GM21423 (cell line): ENCODE results near the gene PSEN1.

Experiments used
- ATAC-seq: cut with Tn5 transposase; IDR thresholded peaks from one replicate; pipeline ENCODE4 v1.9.1; 2021; ENCODE audit warnings: mild to moderate bottlenecking, moderate library complexity; ENCODE audit not compliant: unreplicated experiment

The PSEN1 gene

DNA sequence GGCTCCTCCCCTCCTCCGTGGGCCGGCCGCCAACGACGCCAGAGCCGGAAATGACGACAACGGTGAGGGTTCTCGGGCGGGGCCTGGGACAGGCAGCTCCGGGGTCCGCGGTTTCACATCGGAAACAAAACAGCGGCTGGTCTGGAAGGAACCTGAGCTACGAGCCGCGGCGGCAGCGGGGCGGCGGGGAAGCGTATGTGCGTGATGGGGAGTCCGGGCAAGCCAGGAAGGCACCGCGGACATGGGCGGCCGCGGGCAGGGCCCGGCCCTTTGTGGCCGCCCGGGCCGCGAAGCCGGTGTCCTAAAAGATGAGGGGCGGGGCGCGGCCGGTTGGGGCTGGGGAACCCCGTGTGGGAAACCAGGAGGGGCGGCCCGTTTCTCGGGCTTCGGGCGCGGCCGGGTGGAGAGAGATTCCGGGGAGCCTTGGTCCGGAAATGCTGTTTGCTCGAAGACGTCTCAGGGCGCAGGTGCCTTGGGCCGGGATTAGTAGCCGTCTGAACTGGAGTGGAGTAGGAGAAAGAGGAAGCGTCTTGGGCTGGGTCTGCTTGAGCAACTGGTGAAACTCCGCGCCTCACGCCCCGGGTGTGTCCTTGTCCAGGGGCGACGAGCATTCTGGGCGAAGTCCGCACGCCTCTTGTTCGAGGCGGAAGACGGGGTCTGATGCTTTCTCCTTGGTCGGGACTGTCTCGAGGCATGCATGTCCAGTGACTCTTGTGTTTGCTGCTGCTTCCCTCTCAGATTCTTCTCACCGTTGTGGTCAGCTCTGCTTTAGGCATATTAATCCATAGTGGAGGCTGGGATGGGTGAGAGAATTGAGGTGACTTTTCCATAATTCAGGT lies at the start of gene PSEN1:
Gene PSEN1, plus strand, starts transcription at position 121 of the 839 bp plus-strand sequence. CDS start 11,513 bp downstream, outside the sequence.
- ATAC-seq, result peak; percentile 90

- no peak for ATAC-seq
Measured at GRCh38 chr14:73091044-73091443, 45.3 kb upstream of the PSEN1 start.

DNA sequence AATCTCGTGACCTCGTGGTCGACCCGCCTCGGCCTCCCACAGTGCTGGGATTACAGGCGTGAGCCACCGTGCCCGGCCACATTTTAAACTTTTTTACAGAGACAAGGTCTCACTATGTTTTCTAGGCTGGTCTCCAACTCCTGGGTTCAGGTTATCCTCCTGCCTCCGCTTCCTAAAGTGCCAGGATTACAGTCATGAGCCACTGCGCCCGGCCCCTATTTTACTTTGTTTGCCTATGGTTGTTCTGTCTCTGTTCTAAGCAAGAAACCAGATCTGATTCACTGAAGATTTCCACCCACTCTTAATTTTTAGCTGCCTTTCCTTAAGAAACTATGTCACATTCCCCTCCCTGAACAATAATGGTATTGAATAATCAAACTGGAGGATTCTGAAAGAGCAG lies 38.9 kb upstream of the PSEN1 start:
- ATAC-seq, result no peak

DNA sequence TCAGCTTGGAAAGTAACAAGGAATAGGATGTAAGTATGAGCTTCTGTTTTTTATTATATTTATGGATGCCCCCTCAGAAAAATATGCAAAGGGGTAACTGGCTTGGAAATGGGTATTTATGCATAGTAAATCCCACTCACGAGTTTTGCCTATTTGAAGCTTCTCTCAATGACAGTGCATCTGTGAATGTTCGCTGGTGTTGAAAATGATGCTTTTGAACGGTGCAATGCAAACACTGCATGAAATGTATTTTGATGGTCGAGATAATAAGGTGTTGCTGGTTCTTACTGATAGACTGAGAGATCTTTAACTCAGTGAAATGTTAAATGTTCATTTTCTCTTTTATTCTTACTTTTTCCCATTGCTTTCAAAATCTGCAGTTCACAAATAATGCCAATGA lies 36.0 kb upstream of the PSEN1 start:
- no peak for ATAC-seq

GRCh38 chr14:73102806-73103497 lies 33.4 kb upstream of the PSEN1 start:
- ATAC-seq, result no peak

GRCh38 chr14:73105050-73105449 lies 31.3 kb upstream of the PSEN1 start:
- no peak for ATAC-seq

- no peak for ATAC-seq
Measured at GRCh38 chr14:73105727-73106126, 30.6 kb upstream of the PSEN1 start.

GRCh38 chr14:73116079-73116665 lies 20.1 kb upstream of the PSEN1 start:
- ATAC-seq, result no peak

DNA sequence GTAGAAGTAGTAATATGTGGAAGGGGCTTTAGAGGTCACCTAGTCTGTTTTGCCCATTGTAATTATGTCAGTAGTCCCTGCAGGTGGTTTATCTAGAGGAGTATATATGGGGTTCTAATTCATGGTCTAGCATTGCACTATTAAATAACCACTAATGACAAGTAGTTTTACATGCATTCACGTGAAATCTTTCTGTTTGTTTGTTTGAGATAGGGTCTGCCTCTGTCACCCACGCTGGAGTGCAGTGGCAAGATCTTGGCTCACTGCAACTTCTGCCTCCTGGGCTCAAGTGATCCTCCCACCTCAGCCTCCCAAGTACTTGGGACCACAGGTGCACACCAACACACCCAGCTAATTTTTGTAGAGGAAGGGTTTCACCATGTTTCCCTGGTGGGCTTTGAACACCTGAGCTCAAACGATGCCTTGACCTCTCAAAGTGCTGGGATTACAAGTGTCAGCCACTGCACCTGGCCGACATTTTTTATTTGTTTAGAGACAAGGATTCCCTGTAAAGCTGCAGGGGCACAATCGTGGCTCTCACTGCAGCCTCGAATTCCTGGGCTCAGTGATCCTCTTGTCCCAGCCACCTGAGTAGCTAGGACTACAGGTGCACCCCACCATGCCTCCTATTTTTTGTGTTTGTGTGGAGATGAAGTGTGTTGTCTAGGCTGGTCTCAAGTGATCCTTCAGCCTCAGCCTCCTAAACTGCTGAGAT lies 12.0 kb upstream of the PSEN1 start:
- no peak for ATAC-seq

DNA sequence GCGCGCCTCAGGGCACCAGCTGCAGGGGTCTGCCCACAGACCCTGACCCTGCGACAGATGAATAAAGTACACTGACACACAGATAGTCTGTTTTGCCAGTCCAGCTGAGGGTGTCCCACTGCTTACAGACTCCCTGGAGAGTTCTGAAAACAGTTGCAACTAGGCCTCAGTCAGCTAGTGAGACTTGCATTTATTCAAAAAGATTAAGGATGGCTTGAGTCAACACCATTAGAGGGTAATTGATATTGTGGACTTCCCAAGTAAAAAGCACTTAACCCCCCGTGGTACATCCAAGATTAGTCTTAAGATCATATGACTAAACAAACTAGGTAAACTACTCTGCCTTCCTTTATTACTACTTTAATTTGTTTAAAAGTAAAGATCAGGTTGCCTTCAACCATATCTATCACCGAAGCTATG lies 11.1 kb upstream of the PSEN1 start:
- no peak for ATAC-seq

- ATAC-seq, result no peak
Measured at GRCh38 chr14:73125746-73126145, 10.6 kb upstream of the PSEN1 start.

GRCh38 chr14:73133795-73134194 lies 2.5 kb upstream of the PSEN1 start:
- ATAC-seq, result no peak

DNA sequence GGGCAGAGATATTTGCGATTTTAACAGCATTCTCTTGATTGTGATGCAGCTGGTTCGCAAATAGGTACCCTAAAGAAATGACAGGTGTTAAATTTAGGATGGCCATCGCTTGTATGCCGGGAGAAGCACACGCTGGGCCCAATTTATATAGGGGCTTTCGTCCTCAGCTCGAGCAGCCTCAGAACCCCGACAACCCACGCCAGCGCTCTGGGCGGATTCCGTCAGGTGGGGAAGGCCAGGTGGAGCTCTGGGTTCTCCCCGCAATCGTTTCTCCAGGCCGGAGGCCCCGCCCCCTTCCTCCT lies 271 bp upstream of the PSEN1 start:
- no peak for ATAC-seq

DNA sequence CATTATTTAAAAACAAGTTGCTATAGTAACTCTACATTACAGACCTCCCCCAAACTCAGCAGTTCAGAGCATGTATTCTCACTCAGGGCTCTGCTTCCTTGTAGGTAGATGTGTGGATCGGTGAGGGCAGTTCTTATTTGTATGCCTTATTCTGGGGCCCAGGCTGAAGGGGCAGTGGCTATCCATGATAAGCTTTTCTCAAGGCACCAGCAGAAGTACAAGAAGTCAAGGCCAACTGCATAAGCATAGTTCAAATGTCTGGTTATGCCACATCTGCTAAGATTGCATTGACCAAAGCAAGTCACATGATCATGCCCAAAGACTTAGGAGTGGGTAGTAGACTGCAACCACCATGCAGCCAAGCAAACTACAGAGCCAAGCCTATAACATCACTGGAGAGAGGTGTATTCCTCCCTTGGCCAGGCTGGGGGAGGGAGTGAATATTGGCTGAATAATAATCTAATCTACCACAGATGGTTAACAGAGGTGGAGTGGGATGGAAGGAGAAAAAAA lies 4.6 kb downstream of the PSEN1 start:
- ATAC-seq, result no peak

DNA sequence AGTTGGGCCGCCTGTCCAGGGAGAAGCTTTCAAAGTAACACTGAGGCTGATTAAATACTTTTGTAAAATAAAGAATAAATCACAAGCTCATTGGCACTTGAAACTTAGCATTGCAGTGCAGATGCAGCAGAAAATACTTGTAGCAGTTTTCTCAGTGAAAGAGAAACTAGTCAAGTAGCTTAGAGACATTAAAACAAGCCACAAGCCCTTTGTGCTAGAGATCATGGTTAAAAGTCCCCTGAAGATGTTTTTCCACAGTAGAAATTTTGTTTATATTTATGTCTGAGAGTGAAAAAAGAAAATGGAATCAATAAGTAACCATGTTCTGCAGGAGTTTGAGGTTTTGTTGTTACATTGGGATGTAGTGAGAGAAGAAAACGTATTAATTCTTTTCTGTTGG lies 5.9 kb downstream of the PSEN1 start:
- no peak for ATAC-seq

GRCh38 chr14:73143003-73143402 lies 6.7 kb downstream of the PSEN1 start:
- no peak for ATAC-seq

DNA sequence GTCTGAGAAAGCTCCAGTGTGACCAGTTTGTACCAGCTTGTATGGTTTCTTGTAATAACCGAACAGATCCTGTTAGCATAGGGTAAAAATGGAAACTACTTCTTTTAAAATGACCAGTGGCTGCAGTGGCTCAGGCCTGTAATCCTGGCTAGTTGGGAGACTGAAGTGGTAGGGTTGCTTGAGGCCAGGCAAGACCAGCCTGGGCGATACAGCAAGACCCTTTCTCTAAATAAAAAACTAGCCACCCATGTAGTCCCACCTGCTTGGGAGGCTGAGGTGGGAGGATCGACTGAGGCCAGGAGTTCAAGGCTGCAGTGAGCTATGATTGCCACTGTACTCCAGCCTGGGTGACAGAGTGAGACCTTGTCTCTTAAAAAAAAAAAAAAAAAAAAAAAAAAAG lies 7.3 kb downstream of the PSEN1 start:
- ATAC-seq, result no peak

DNA sequence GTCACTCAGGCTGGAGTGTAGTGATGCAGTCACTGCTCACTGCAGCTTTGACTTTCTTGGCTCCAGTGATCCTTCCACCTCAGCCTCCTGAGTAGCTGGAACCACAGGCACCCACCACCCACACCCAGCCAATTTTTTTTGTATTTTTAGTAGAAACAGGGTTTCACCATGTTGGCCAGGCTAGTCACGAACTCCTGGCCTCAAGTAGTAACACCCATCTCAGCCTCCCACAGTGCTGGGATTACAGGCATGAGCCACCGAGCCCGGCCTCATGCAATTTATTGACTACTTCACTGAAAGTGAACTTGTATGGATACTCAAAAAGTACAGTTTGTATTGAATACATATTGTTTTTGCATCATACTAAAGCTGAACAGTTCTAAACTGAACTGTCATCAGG lies 9.1 kb downstream of the PSEN1 start:
- no peak for ATAC-seq

DNA sequence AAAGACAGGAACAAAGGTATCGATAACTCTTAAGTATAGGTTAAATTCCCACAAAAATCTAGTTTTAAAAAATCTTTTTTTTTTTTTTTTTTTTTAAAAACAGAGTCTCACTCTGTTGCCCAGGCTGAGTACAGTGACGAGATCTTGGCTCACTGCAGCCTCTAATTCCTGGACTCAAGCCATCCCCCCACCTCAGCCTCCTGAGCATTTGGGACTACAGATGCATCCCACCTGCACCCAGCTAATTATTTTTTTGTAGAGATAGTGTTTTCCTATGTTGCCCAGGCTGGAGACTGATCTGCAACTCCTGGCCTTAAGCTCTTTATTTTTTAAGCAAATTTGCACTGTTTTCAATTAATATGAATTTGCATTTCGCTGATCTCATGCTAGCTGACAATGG lies 9.8 kb downstream of the PSEN1 start:
- ATAC-seq, result no peak

GRCh38 chr14:73149753-73150152 lies 13.4 kb downstream of the PSEN1 start:
- ATAC-seq, result no peak

DNA sequence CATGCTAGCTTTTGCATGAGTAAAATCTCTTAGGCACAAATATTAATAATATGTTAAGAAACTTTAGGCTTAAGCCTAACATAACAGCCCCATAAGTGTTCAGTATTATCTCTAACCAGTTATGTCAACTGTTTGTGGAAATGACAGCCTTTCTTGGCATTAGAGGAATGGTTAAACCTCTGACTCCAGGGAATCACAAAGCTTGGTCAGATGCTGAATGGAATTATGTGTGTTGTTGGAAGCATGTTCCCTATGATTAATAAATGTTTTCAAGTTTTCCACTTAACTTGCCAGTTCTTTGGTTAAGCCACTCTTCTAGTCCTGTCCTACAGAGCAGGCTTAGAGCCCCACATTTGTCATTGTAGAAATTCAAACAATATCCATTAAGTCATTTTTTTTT lies 17.0 kb downstream of the PSEN1 start:
- no peak for ATAC-seq
